ENCODE data around the gene PRSS16.
A peak's percentile ranks its signal among the peaks of the same experiment; 100 is the strongest.

The PRSS16 gene

DNA sequence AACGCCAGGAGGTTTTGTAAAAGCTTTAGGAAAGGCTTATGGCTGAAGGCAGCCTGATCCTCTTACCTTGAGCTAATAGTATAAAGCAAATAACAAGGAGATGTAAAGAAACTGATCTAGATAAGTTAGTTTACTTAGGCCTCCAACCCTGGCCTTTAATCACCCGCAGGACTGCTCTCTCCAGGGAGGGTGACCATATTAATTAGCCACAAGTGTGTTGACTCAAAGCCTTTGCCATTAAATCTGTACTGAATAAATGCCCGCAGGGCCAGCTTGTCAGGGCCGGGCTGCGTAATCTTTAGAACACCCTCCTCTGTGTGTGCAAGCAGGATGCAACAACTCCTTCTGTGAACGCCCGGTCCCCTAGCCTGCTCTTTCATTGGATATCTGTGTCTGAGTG is 6.1 kb upstream of the PRSS16 start:
- Histone ChIP-seq H3K27ac (no peak overlapping the region), H3K4me3 (no peak overlapping the region), H3K4me1 (no peaks in the 10 kb centered on the region), H3K36me3 (no peaks in the 10 kb centered on the region), H4K20me1 (no peaks in the 10 kb centered on the region), H3K9me3 (peaks cover 23% of the 10 kb centered on the region), H3K27me3 (peaks cover 23% of the 10 kb centered on the region), H3K9ac (no peak overlapping the region), H3K4me2 (no peak overlapping the region)
- TF ChIP-seq Cebpa-rat (IDR thresholded peaks at IDR 0.05) = no peak

- no peaks in the 10 kb centered on the region for H4K20me1 ChIP-seq
- no peak overlapping the region for H3K4me2 ChIP-seq
- no peaks in the 10 kb centered on the region for H3K4me1 ChIP-seq
- H3K36me3 ChIP-seq = no peaks in the 10 kb centered on the region
- no peak overlapping the region for H3K4me3 ChIP-seq
- peaks cover 14% of the 10 kb centered on the region for H3K9me3 ChIP-seq
- peak; percentile 81 for TF ChIP-seq Cebpa-rat (IDR thresholded peaks at IDR 0.05)
- H3K9ac ChIP-seq = no peak overlapping the region
- H3K27me3 ChIP-seq = peaks cover 10% of the 10 kb centered on the region
- H3K27ac ChIP-seq = no peak overlapping the region
Measured at GRCh38 chr6:27242589-27243265, 4.8 kb upstream of the PRSS16 start.

DNA sequence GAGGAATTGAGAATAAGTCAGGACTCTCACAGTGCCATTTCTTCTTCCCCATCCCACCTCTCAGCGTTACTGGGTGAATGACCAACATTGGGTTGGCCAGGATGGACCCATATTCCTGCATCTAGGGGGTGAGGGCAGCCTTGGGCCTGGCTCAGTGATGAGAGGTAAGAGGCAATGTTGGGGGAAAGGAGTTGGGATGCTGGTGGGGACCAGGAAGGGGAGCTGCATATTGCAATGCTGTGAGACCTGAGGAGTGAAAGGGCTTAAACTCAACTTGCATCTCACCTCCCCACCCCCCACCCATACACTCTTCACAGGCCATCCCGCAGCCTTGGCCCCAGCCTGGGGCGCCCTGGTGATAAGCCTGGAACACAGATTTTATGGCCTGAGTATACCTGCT is 1.3 kb downstream of the PRSS16 start:
- Histone ChIP-seq H3K36me3 (no peaks in the 10 kb centered on the region), H4K20me1 (no peaks in the 10 kb centered on the region), H3K9me3 (peaks cover 10% of the 10 kb centered on the region), H3K4me2 (no peak overlapping the region), H3K4me3 (no peak overlapping the region), H3K27ac (no peak overlapping the region), H3K4me1 (no peaks in the 10 kb centered on the region), H3K27me3 (peaks cover 8% of the 10 kb centered on the region; the same call in 1 of the 2 replicates), H3K9ac (no peak overlapping the region)
- no peak for TF ChIP-seq Cebpa-rat (IDR thresholded peaks at IDR 0.05)

DNA sequence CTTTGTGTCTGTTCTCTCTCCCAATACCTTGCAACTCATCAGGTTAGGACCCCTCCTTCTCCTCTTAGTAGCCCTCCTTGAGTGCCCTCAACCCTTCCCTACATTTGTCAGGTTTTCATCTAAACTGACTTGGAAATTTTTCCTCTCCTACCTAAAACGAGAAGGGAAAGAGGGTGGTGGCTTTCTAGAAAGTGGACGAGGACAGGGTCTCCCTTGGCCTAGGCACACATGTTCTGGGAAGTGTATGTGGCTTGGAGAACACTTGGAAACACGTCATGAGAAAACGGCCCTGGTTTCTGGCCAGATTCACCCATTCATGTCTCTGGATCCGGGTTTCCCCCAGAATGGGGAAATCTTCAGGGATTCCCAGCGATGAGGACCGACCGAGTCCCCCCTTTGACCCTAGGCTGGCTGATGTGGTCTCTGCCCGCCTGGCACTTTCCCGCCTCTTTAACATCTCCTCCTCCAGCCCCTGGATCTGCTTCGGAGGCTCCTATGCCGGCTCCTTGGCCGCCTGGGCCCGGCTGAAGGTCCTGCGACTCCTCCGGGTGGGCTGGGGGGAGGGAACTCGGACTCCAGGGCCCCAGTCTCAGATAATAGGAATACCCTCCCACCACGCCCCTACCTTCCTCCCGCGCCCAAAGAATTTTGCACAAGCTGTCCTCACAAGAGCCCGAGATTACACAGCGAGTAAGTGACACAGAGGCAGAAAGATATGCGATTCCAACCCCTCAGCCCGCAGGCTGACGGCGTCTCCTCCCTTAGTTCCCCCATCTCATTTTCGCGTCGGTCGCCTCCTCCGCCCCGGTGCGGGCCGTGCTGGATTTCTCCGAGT is 3.0 kb downstream of the PRSS16 start:
- Histone ChIP-seq H3K4me3 (peak overlapping the region; percentile 71), H3K4me1 (no peaks in the 10 kb centered on the region), H3K4me2 (peak overlapping the region; percentile 55), H4K20me1 (no peaks in the 10 kb centered on the region), H3K27me3 (peaks cover 8% of the 10 kb centered on the region; the same call in 1 of the 2 replicates), H3K9ac (no peak overlapping the region), H3K9me3 (peaks cover 10% of the 10 kb centered on the region), H3K36me3 (no peaks in the 10 kb centered on the region), H3K27ac (no peak overlapping the region)
- no peak for TF ChIP-seq Cebpa-rat (IDR thresholded peaks at IDR 0.05)

DNA sequence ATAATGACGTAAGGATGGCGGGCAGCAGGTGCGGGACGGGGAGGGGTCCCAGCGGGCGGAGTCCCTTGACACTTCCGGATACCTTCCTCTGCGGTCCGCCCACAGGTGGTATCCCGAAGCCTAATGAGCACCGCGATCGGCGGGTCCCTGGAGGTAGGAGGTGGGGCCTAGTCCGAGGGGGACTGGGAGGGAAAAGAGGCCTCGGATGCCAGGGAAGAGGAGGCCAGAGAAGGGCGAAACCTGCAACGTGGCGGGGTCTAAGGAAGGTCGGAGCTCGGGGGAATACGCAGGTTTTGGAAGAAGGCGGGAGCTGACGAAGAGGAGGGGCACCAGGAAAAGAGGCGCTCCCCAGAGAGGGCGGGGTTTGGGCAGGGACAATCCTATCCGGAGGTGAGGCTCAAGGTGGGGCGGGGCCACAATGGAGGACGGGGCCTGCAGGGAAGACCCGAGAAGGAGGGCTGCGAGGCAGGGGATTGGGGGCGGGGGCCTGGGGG is 3.7 kb downstream of the PRSS16 start:
- Histone ChIP-seq H3K36me3 (no peaks in the 10 kb centered on the region), H3K4me2 (peak overlapping the region; percentile 55), H3K4me3 (peak overlapping the region; percentile 71), H3K9ac (no peak overlapping the region), H3K27me3 (peaks cover 8% of the 10 kb centered on the region; the same call in 1 of the 2 replicates), H3K27ac (no peak overlapping the region), H3K4me1 (no peaks in the 10 kb centered on the region), H3K9me3 (peaks cover 10% of the 10 kb centered on the region), H4K20me1 (no peaks in the 10 kb centered on the region)
- no peak for TF ChIP-seq Cebpa-rat (IDR thresholded peaks at IDR 0.05)

DNA sequence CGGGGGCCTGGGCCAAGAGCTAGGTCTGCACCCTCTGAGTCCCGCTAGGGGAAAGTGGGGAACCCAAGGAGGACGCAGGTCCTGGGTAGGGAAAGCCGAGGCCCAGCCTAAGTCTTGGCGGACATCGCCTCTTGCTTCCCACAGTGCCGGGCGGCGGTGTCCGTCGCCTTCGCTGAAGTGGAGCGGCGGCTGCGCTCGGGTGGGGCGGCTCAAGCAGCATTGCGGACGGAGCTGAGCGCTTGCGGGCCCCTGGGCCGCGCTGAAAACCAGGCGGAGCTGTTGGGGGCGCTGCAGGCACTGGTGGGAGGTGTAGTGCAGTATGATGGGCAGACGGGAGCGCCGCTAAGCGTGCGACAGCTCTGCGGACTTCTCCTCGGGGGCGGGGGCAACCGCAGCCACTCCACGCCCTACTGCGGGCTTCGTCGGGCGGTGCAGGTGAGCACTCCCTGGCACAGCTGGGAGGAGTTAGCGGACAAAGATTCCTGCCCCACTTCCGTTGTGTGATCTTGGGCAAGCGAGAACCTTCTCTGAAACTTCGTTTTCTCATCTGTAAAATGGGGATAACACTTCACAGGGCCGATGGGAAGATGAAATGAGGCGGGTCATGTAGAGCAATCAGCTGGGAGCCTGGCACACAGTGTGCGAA is 4.2 kb downstream of the PRSS16 start:
- no peak for TF ChIP-seq Cebpa-rat (IDR thresholded peaks at IDR 0.05)
- no peaks in the 10 kb centered on the region for H4K20me1 ChIP-seq
- no peaks in the 10 kb centered on the region for H3K36me3 ChIP-seq
- H3K9ac ChIP-seq = no peak overlapping the region
- H3K9me3 ChIP-seq = peaks cover 10% of the 10 kb centered on the region
- peak overlapping the region; percentile 71 for H3K4me3 ChIP-seq
- peaks cover 8% of the 10 kb centered on the region; the same call in 1 of the 2 replicates for H3K27me3 ChIP-seq
- no peak overlapping the region for H3K27ac ChIP-seq
- no peaks in the 10 kb centered on the region for H3K4me1 ChIP-seq
- peak overlapping the region; percentile 59 for H3K4me2 ChIP-seq

DNA sequence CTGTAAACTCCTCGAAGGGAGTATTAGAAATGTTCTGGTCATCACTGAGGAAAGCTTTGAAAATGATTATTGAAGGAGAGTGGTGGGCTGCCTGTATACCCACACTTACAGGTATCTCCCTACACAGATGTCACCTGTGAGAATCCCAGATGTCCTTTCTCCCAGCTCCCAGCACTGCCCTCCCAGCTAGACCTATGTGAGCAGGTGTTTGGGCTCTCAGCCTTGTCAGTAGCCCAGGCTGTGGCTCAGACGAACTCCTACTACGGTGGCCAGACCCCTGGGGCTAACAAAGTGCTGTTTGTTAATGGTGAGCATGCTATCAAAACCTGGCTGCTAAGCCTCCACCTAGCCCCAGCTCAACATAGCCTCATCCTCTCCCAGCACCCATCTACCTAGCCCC is 7.1 kb downstream of the PRSS16 start:
- no peak overlapping the region for H3K9ac ChIP-seq
- no peaks in the 10 kb centered on the region for H3K36me3 ChIP-seq
- H3K27ac ChIP-seq = no peak overlapping the region
- peaks cover 10% of the 10 kb centered on the region for H3K9me3 ChIP-seq
- H3K27me3 ChIP-seq = peaks cover 8% of the 10 kb centered on the region; the same call in 1 of the 2 replicates
- H3K4me1 ChIP-seq = no peaks in the 10 kb centered on the region
- TF ChIP-seq Cebpa-rat (IDR thresholded peaks at IDR 0.05) = no peak
- no peak overlapping the region for H3K4me2 ChIP-seq
- H3K4me3 ChIP-seq = no peak overlapping the region
- H4K20me1 ChIP-seq = no peaks in the 10 kb centered on the region

DNA sequence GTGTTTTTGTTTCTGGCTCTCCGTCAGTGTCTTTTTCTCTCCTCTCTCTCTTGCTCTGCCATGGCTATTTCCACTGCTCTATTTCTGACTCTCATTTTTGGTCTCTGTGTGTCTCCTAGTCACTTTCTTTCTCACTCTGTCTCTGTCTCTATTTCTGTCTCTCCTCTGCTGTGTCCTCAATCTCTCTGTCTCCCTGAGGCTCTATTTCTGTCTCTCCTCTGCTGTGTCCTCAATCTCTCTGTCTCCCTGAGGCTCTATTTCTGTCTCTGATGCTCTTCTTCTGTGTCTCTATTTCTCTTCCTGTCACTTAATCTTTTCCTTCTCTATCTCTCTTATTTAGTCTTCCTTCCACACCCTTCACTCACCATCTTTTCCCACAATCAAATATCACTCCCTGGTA is 8.4 kb downstream of the PRSS16 start:
- no peaks in the 10 kb centered on the region for H3K36me3 ChIP-seq
- no peak overlapping the region for H3K9ac ChIP-seq
- peaks cover 17% of the 10 kb centered on the region for H3K9me3 ChIP-seq
- no peaks in the 10 kb centered on the region for H3K4me1 ChIP-seq
- TF ChIP-seq Cebpa-rat (IDR thresholded peaks at IDR 0.05) = no peak
- H3K4me2 ChIP-seq = no peak overlapping the region
- H3K27me3 ChIP-seq = peaks cover 4% of the 10 kb centered on the region; the same call in 1 of the 2 replicates
- no peaks in the 10 kb centered on the region for H4K20me1 ChIP-seq
- no peak overlapping the region for H3K27ac ChIP-seq
- no peak overlapping the region for H3K4me3 ChIP-seq

DNA sequence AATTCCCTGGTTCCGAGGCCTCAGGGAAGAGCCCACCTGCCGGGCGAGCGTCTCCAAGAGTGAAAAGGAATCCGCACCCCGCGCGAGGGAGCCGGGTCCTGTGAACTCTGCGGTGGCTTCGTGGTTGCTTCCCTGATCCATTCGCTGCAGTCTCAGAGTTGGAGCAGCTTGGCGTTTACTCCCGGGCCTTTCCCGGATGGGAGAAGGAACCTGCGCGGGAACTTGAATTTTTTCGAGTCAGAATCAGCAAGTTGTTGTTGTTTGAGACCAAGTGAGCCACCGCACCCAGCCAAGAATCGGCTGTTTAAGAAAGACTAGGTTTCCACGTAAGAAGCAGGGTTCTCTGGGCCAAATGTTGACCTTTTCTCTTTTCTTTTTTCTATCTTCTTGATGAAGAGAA is 12.9 kb downstream of the PRSS16 start:
- H3K4me3 ChIP-seq = no peak overlapping the region
- H3K9me3 ChIP-seq = peaks cover 15% of the 10 kb centered on the region
- H3K4me2 ChIP-seq = no peak overlapping the region
- no peak overlapping the region for H3K9ac ChIP-seq
- H3K27ac ChIP-seq = no peak overlapping the region
- H4K20me1 ChIP-seq = no peaks in the 10 kb centered on the region
- no peaks in the 10 kb centered on the region for H3K4me1 ChIP-seq
- H3K36me3 ChIP-seq = no peaks in the 10 kb centered on the region
- no peaks in the 10 kb centered on the region for H3K27me3 ChIP-seq
- no peak for TF ChIP-seq Cebpa-rat (IDR thresholded peaks at IDR 0.05)

Data from BLaER1 (cell line).